RWPE2 (cell line): ENCODE results near the gene LIPC.

Experiments
- ATAC-seq: fragments of 200-7000 bp; cut with Tn5 transposase; 3 replicates; pipeline ENCODE4 v1.9.1; 2021; ENCODE audit warnings: low read depth
- DNase-seq: peaks from one replicate; pipeline ENCODE4 v3.0.0-alpha.2; 2020; ENCODE audit warnings: low spot score
- H3K27ac ChIP-seq: fragments of 450-650 bp; 2 replicates; pipeline ENCODE4 v1.5.1; 2017; ENCODE audit warnings: mild to moderate bottlenecking; ENCODE audit not compliant: poor library complexity, severe bottlenecking
- H3K27me3 ChIP-seq: fragments of 250-450 bp; sonication (Bioruptor Pico); 2 replicates; pipeline ENCODE4 v1.5.1; 2021; ENCODE audit warnings: mild to moderate bottlenecking, moderate library complexity; ENCODE audit not compliant: insufficient read depth, poor library complexity, severe bottlenecking
- H3K36me3 ChIP-seq: fragments of 250-450 bp; sonication (Bioruptor Pico); 2 replicates; pipeline ENCODE4 v1.5.1; 2020; ENCODE audit warnings: low read depth, mild to moderate bottlenecking, moderate library complexity
- H3K4me1 ChIP-seq: fragments of 250-450 bp; sonication (Bioruptor Pico); 2 replicates; pipeline ENCODE4 v1.5.1; 2021; ENCODE audit warnings: mild to moderate bottlenecking, moderate library complexity; ENCODE audit not compliant: insufficient read depth, poor library complexity, severe bottlenecking
- H3K4me3 ChIP-seq: fragments of 250-450 bp; sonication (Bioruptor Pico); 2 replicates; pipeline ENCODE4 v1.5.1; 2021; ENCODE audit warnings: mild to moderate bottlenecking, moderate library complexity; ENCODE audit not compliant: severe bottlenecking
- H3K9me3 ChIP-seq: fragments of 250-450 bp; sonication (Bioruptor Pico); 2 replicates; pipeline ENCODE4 v1.5.1; 2021; ENCODE audit warnings: mild to moderate bottlenecking, moderate library complexity; ENCODE audit not compliant: severe bottlenecking
- TF ChIP-seq, protein P1 (sequence below): fragments of 450-650 bp; IDR thresholded peaks from one replicate; pipeline ENCODE4 v1.5.1; 2017; ENCODE audit warnings: mild to moderate bottlenecking, moderate library complexity; ENCODE audit not compliant: poor library complexity, severe bottlenecking

Gene LIPC

GRCh38 chr15:58478579-58478978, 46.8 kb downstream of the LIPC start:
- TF ChIP-seq, protein P1, sequence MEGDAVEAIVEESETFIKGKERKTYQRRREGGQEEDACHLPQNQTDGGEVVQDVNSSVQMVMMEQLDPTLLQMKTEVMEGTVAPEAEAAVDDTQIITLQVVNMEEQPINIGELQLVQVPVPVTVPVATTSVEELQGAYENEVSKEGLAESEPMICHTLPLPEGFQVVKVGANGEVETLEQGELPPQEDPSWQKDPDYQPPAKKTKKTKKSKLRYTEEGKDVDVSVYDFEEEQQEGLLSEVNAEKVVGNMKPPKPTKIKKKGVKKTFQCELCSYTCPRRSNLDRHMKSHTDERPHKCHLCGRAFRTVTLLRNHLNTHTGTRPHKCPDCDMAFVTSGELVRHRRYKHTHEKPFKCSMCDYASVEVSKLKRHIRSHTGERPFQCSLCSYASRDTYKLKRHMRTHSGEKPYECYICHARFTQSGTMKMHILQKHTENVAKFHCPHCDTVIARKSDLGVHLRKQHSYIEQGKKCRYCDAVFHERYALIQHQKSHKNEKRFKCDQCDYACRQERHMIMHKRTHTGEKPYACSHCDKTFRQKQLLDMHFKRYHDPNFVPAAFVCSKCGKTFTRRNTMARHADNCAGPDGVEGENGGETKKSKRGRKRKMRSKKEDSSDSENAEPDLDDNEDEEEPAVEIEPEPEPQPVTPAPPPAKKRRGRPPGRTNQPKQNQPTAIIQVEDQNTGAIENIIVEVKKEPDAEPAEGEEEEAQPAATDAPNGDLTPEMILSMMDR, result no peak
- ATAC-seq, result no peak
- Histone ChIP-seq H3K27me3 (no peaks in the 10 kb centered on the region), H3K36me3 (no peaks in the 10 kb centered on the region), H3K9me3 (no peaks in the 10 kb centered on the region), H3K4me1 (peaks cover 6% of the 10 kb centered on the region), H3K4me3 (no peak overlapping the region), H3K27ac (no peak overlapping the region)
- DNase-seq, result no peak

DNA sequence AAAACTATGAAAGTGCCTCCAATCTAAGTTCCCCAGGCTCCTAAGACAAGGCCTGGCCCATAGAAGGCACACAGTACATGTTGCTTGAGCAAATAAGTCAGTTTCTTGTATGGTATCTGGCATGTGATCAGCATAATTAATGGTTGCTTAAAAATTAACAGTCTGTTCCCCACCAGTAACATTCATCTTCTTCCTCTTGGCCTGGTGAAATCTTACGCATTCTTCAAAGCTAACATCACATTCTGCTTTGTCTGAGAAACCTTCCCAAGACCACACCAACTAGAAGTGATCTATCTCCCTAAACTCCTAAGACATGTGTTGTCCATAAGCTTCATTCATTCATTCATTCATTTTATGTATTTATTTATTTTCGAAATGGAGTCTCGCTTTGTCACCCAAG, 48.1 kb downstream of the LIPC start:
- ATAC-seq, result no peak
- TF ChIP-seq, protein P1, result no peak
- no peaks in the 10 kb centered on the region for H3K9me3 ChIP-seq
- no peaks in the 10 kb centered on the region for H3K36me3 ChIP-seq
- no peaks in the 10 kb centered on the region for H3K4me1 ChIP-seq
- H3K27me3 ChIP-seq, result no peaks in the 10 kb centered on the region
- no peak overlapping the region for H3K4me3 ChIP-seq
- DNase-seq, result no peak
- H3K27ac ChIP-seq, result no peak overlapping the region

GRCh38 chr15:58483376-58483775, 51.6 kb downstream of the LIPC start:
- ATAC-seq (no peak), DNase-seq (no peak)
- no peak overlapping the region for H3K27ac ChIP-seq
- H3K4me3 ChIP-seq, result no peak overlapping the region
- no peaks in the 10 kb centered on the region for H3K4me1 ChIP-seq
- H3K9me3 ChIP-seq, result no peaks in the 10 kb centered on the region
- TF ChIP-seq, protein P1, result no peak
- H3K27me3 ChIP-seq, result no peaks in the 10 kb centered on the region
- no peaks in the 10 kb centered on the region for H3K36me3 ChIP-seq

GRCh38 chr15:58484791-58485600, 53.2 kb downstream of the LIPC start:
- Histone ChIP-seq H3K4me1 (no peaks in the 10 kb centered on the region), H3K36me3 (no peaks in the 10 kb centered on the region)
- DNase-seq, result no peak

More at GRCh38 chr15:58484791-58485600, 53.2 kb downstream of the LIPC start:
- no peaks in the 10 kb centered on the region for H3K9me3 ChIP-seq
- no peak for ATAC-seq
- TF ChIP-seq, protein P1, result no peak
- no peaks in the 10 kb centered on the region for H3K27me3 ChIP-seq
- no peak overlapping the region for H3K4me3 ChIP-seq
- no peak overlapping the region for H3K27ac ChIP-seq
